ENCODE measurements around the gene ITGA3.

DNA sequence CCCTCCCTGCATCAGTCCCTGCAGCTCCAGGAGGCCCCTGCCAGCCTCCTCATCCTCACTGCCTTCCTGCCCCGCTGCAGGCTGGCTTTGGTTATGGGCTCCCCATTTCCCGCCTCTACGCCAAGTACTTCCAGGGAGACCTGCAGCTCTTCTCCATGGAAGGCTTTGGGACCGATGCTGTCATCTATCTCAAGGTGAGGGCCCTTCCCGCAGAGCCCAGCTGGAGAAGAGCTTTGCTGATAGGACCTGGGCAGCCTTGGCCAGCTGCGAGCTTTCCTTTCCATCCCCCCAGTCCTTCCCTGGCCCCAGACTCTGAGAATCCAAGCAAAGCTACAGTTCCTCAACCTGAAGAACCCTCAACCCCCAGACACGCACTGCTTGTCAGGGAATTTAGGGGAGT is 53.3 kb downstream of the ITGA3 start:
- TF ChIP-seq EZH2phosphoT487 (IDR thresholded peaks at IDR 0.05; ENCODE audit: low read depth, severe bottlenecking, unreplicated experiment): no peak
- TF ChIP-seq, protein P1, sequence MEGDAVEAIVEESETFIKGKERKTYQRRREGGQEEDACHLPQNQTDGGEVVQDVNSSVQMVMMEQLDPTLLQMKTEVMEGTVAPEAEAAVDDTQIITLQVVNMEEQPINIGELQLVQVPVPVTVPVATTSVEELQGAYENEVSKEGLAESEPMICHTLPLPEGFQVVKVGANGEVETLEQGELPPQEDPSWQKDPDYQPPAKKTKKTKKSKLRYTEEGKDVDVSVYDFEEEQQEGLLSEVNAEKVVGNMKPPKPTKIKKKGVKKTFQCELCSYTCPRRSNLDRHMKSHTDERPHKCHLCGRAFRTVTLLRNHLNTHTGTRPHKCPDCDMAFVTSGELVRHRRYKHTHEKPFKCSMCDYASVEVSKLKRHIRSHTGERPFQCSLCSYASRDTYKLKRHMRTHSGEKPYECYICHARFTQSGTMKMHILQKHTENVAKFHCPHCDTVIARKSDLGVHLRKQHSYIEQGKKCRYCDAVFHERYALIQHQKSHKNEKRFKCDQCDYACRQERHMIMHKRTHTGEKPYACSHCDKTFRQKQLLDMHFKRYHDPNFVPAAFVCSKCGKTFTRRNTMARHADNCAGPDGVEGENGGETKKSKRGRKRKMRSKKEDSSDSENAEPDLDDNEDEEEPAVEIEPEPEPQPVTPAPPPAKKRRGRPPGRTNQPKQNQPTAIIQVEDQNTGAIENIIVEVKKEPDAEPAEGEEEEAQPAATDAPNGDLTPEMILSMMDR (IDR thresholded peaks at IDR 0.05; ENCODE audit: poor library complexity): no peak

Data from hepatocyte (in vitro differentiated cells).